Measurements from ENCODE around the gene ADAMTS3.
A peak's percentile ranks its signal among the peaks of the same experiment; 100 is the strongest.

Gene ADAMTS3

DNA sequence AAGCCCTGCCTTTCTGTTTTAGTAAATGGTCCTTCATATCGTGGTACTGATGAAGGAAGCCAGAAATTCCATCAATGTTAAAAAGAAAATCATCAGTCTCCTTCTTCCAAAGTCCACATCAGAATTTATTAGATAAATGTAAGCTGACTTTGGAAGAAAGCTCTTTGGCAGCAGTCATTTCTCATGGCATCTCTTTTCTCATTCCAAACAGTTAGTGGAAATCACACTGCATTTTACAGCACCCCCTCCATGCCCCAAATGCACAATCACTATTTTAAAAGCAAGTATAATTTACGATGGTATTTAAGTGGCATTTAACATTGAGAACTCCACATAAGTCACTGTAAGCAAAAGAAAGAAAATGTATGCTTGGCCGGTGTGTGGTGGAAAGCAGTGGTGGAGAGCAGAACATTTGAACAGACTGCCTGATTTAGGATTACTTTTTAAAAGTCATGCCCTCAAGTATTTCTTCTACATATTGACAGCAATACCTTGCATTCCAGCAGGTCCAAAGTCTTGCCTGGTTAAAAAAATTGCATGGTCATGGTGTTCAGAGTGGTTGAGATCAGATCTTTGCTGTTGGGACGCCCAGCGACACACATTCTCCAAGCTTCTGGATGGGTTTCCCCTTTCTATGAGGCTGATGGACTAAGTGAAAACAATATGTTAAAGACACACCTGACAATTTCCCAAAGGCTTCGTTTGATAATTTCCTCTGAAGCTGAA lies 248.6 kb downstream of the ADAMTS3 start:
- no peaks in the 10 kb centered on the region for H3K27me3 ChIP-seq (ENCODE audit: low read depth)
- H3K4me1 ChIP-seq = peaks cover 4% of the 10 kb centered on the region
- no peak for DNase-seq (ENCODE audit: low spot score in 2 of 2)
- H3K9me3 ChIP-seq = no peaks in the 10 kb centered on the region
- no peak overlapping the region for H3K4me3 ChIP-seq
- in situ Hi-C loops (cut with MboI; ENCODE audit: low sequenced_read_pairs) = loop anchor here (25.0 kb wide), 1 partner anchor 692 kb away; no protein-coding TSS in a partner anchor
- no peaks in the 10 kb centered on the region for H3K36me3 ChIP-seq (replicated peaks)

DNA sequence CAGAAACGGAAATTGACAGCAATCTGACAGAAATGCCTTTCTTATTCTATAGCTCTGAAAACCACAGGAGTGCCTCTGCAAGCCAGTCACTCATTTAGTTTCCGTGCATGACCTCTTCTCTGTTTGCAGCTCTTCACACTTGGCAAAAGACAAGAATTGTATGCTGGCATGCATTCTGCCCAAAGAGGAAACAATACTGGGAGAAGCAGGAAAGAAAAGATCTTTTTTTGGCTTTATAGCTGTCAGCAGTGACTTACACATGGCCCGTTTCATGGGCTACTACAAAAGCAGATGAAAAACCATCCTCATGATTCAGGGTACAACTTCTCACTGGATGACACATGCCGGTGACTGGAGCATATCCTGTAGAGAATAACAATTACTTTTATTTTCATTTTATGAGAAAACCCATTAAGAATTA lies 249.4 kb downstream of the ADAMTS3 start:
- no peaks in the 10 kb centered on the region for H3K36me3 ChIP-seq (replicated peaks)
- no peak overlapping the region for H3K4me3 ChIP-seq
- DNase-seq (ENCODE audit: low spot score in 2 of 2) = no peak
- H3K9me3 ChIP-seq = no peaks in the 10 kb centered on the region
- no peaks in the 10 kb centered on the region for H3K27me3 ChIP-seq (ENCODE audit: low read depth)
- in situ Hi-C loops (cut with MboI; ENCODE audit: low sequenced_read_pairs) = loop anchor here (25.0 kb wide), 1 partner anchor 693 kb away; no protein-coding TSS in a partner anchor
- peaks cover 8% of the 10 kb centered on the region for H3K4me1 ChIP-seq

DNA sequence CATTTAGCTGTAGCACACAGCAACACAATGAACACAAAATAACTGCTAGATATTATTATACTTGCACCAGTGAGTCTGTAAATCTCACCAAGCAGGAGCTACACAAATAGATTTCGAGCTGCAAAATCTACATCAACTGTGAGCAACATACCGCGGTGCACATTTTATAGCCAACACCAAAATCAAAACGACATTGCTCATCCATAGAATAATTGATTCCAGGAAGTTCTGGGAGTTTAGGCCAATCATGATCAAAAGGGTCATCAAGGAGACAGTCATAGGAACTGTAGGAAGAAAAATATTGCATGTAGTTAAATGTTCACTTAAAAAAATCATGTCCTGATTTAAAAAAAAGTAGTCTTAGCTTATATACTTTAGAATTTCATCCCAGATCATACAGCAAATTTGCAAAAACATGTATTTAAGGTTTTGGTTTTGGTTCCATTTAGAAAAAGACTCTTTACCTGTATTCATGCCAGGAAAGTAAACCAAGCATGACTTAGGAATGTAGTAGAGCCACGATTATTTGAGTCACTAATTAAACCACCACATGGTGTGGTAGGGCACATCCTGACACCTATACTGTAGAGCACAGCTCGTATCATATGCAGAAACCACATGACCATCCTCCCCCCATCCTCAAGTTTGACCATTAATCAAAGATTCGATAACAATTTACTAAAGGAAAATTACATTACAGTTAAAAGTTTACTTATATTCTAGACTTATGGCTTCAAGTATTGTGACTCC lies 250.4 kb downstream of the ADAMTS3 start:
- H3K27me3 ChIP-seq (ENCODE audit: low read depth) = no peaks in the 10 kb centered on the region
- DNase-seq (ENCODE audit: low spot score in 2 of 2) = no peak
- H3K36me3 ChIP-seq (replicated peaks) = no peaks in the 10 kb centered on the region
- in situ Hi-C loops (cut with MboI; ENCODE audit: low sequenced_read_pairs) = loop anchor here (25.0 kb wide), 1 partner anchor 694 kb away; no protein-coding TSS in a partner anchor
- no peak overlapping the region for H3K4me3 ChIP-seq
- H3K9me3 ChIP-seq = no peaks in the 10 kb centered on the region
- peaks cover 9% of the 10 kb centered on the region for H3K4me1 ChIP-seq

DNA sequence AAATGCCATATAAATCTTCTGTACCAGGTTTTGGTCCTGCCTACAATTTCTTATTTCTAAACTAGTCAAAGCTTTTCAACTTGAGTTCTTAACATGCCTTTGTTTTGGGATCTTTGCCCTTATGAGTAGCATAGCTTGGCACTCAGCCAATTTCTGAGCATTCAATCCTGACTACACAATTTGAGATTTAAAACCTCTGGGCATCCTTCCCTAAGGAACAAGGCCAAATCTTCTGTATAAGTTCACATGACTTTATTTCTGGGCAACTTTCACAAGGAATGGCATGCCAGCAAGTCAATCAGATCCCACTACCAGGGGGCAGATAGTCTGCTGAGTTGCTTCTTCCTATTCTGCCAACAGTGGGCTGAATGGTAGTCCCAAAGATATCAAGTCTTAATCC lies 254.2 kb downstream of the ADAMTS3 start:
- DNase-seq (ENCODE audit: low spot score in 2 of 2) = peak; percentile 44 to 50
- no peaks in the 10 kb centered on the region for H3K27me3 ChIP-seq (ENCODE audit: low read depth)
- H3K4me3 ChIP-seq = no peak overlapping the region
- no peaks in the 10 kb centered on the region for H3K36me3 ChIP-seq (replicated peaks)
- peaks cover 5% of the 10 kb centered on the region for H3K4me1 ChIP-seq
- H3K9me3 ChIP-seq = no peaks in the 10 kb centered on the region
- in situ Hi-C loops (cut with MboI; ENCODE audit: low sequenced_read_pairs) = loop anchor here (25.0 kb wide), 1 partner anchor 697 kb away; no protein-coding TSS in a partner anchor

DNA sequence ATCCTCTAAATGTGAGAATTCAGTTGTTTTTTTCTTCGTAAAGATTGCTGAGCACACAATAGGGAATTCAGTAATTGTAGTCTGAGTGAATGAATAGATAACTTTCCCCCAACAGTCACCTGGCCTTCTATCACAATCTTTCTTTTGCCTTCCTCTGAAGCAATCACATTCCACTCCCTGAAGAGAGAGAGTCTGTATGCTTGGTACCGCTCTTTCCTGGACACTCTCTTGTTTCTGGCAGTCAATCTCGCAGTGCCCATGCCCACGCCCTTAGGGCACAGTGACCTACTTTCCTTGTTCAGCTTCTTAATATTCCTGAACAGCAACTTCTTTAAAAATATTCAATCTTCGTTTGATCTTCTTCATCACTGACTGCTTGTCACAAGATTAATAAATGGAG lies 255.9 kb downstream of the ADAMTS3 start:
- no peaks in the 10 kb centered on the region for H3K27me3 ChIP-seq (ENCODE audit: low read depth)
- in situ Hi-C loops (cut with MboI; ENCODE audit: low sequenced_read_pairs) = loop anchor here (25.0 kb wide), 1 partner anchor 699 kb away; no protein-coding TSS in a partner anchor
- H3K36me3 ChIP-seq (replicated peaks) = no peaks in the 10 kb centered on the region
- no peak overlapping the region for H3K4me3 ChIP-seq
- H3K4me1 ChIP-seq = peaks cover 5% of the 10 kb centered on the region
- no peaks in the 10 kb centered on the region for H3K9me3 ChIP-seq
- DNase-seq (ENCODE audit: low spot score in 2 of 2) = no peak

DNA sequence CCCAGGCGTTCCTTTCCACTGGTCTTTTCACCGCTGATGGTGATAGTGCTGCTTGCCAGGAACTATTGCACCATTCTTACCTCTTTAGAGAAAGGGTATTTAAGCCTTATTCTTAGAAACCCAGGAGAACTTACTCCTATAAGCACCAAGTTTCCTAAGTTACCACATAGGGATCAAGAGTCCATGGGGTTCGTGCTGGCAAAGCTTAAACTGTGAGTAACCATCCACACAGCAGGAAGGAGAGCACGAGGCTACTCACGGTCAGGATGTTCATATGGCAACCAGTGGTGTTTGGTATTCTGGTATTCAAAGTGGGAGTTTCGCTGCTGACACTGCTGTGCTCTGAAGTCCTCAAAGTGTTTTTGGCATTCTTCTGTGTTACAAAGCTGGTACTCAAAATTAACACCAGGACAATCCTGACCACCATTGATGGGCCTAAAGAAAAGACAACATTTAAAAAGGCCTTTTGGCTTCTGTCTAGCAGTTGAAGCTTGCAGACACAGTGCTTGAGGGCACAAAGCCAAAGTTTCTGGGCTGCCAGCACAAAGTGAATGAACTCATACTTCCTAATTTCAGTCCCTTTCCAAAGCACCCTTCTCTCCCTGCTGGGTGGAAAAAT lies 256.9 kb downstream of the ADAMTS3 start:
- in situ Hi-C loops (cut with MboI; ENCODE audit: low sequenced_read_pairs) = loop anchor here (25.0 kb wide), 1 partner anchor 700 kb away; no protein-coding TSS in a partner anchor
- DNase-seq (ENCODE audit: low spot score in 2 of 2) = no peak
- no peaks in the 10 kb centered on the region for H3K9me3 ChIP-seq
- no peak overlapping the region for H3K4me3 ChIP-seq
- no peaks in the 10 kb centered on the region for H3K36me3 ChIP-seq (replicated peaks)
- H3K4me1 ChIP-seq = peaks cover 5% of the 10 kb centered on the region
- no peaks in the 10 kb centered on the region for H3K27me3 ChIP-seq (ENCODE audit: low read depth)

DNA sequence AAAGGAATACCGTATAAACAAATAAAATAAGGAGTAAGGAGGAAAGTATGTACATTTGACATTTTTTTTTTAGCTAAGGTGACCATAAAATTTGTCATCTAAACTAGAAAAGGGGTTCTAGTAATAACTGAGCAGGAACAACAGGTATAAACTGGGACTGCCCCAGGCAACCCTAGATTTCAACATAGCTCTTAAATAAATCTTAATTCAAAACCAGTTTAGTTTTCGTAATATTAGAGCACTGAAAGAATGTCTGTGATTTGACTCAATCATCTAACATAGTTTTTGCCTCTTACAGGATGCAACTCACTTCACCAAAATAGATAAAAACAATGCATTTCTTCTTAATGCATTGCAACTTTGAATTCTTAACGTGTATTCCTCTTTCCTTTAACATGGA lies 257.7 kb downstream of the ADAMTS3 start:
- DNase-seq (ENCODE audit: low spot score in 2 of 2) = no peak
- in situ Hi-C loops (cut with MboI; ENCODE audit: low sequenced_read_pairs) = loop anchor here (25.0 kb wide), 1 partner anchor 701 kb away; no protein-coding TSS in a partner anchor
- Histone ChIP-seq H3K9me3 (no peaks in the 10 kb centered on the region), H3K4me3 (no peak overlapping the region), H3K36me3 (replicated peaks) (no peaks in the 10 kb centered on the region), H3K4me1 (peaks cover 5% of the 10 kb centered on the region), H3K27me3 (ENCODE audit: low read depth) (no peaks in the 10 kb centered on the region)

DNA sequence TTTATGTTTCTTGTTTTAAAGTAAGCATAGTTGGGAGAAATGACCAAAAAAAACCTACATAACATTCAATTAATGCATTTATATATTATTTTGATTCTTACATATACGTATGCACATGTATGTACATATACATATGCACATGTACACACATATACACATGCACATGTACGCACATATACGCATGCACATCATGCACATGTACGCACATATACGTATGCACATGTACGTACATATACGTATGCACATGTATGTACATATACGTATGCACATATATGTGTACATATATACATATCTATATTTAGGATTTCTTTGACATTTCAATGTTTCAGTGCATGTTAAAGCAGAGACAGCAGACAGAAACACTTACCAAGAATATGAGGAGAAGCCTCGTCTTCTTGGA lies 263.4 kb downstream of the ADAMTS3 start:
- DNase-seq (ENCODE audit: low spot score in 2 of 2) = no peak
- Histone ChIP-seq H3K4me3 (no peak overlapping the region), H3K9me3 (no peaks in the 10 kb centered on the region), H3K4me1 (no peaks in the 10 kb centered on the region), H3K27me3 (ENCODE audit: low read depth) (no peaks in the 10 kb centered on the region), H3K36me3 (replicated peaks) (no peaks in the 10 kb centered on the region)
- in situ Hi-C loops (cut with MboI; ENCODE audit: low sequenced_read_pairs) = loop anchor here (25.0 kb wide), 1 partner anchor 707 kb away; no protein-coding TSS in a partner anchor

DNA sequence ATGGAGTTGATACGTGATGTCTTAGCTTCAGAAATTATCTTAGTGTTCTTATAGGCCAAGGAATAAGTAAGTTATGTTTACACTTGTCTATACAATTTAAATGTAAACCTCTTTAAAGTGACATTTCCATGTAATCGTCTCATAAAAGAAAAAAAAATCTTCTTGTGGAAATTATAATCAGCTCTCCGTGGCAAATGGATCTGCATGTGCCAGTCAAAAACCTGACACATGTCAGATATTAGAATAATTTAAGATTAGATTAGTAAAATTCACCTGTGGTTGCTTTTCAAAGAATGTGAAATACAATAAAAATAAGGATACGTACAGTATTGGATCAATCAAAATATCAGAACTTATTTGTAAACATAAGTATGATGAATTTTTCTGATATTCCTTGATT lies 263.9 kb downstream of the ADAMTS3 start:
- no peaks in the 10 kb centered on the region; the same call in 1 of the 2 replicates for H3K4me1 ChIP-seq
- no peak for DNase-seq (ENCODE audit: low spot score in 2 of 2)
- H3K9me3 ChIP-seq = no peaks in the 10 kb centered on the region
- no peak overlapping the region for H3K4me3 ChIP-seq
- in situ Hi-C loops (cut with MboI; ENCODE audit: low sequenced_read_pairs) = loop anchor here (25.0 kb wide), 1 partner anchor 707 kb away; no protein-coding TSS in a partner anchor
- no peaks in the 10 kb centered on the region for H3K27me3 ChIP-seq (ENCODE audit: low read depth)
- H3K36me3 ChIP-seq (replicated peaks) = no peaks in the 10 kb centered on the region

DNA sequence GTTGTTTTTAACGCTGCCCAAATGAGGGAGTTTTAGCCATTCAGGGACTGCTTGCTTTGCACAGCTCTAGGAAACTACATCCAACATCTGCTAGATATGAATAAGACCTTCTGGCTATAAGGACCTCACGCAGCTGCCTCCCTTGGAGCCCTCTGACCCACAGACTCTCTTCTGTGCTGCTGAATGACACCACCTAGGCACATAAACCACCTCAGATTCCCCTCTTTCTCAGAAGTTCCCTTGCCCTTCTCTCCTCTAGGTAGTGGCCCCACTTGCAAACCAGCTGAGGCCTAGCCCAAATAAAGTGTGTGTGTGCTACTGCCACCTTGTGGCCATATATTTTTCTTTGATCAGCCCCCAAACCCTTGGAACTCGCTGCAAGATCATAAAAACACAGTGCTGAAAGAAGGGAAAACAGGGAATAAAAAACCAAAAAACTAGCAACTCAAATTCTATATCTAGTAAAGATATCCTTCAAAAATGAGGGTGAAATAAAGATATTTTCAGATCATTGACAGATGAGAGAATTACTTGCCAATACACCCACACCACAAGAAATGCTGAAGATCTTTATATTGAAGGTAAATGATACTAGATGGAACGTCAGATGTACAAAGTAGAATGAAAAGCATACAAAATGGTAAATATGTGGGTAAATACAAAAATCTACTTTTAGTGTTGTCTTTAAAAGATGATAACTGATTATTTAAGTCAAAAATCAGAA lies 265.9 kb downstream of the ADAMTS3 start:
- Histone ChIP-seq H3K4me1 (no peaks in the 10 kb centered on the region; the same call in 1 of the 2 replicates), H3K9me3 (no peaks in the 10 kb centered on the region), H3K27me3 (ENCODE audit: low read depth) (no peaks in the 10 kb centered on the region), H3K36me3 (replicated peaks) (no peaks in the 10 kb centered on the region), H3K4me3 (no peak overlapping the region)
- in situ Hi-C loops (cut with MboI; ENCODE audit: low sequenced_read_pairs) = loop anchor here (25.0 kb wide), 1 partner anchor 709 kb away; no protein-coding TSS in a partner anchor
- peak; percentile 37 to 69 for DNase-seq (ENCODE audit: low spot score in 2 of 2)

DNA sequence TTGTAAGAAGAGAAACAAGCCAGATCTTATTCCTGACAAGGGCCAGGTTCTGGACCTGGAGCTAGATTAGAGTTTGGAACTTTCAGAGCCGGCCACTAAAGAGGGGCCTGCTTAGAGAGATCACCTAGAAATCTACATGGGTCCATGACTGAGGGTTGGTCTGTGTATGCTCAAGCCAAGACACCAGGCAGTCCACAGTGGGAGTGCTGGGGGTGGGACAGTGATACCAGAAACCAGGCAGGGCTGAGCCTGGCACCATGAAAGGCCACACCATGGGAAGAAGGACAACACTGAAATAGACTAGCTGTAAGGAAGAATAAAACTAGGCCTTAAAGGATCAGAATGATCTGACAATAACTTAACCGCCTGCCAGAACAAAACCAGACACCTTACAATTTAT lies 267.3 kb downstream of the ADAMTS3 start:
- Histone ChIP-seq H3K9me3 (no peaks in the 10 kb centered on the region), H3K27me3 (ENCODE audit: low read depth) (no peaks in the 10 kb centered on the region), H3K4me3 (no peak overlapping the region), H3K4me1 (no peaks in the 10 kb centered on the region; the same call in 1 of the 2 replicates), H3K36me3 (replicated peaks) (no peaks in the 10 kb centered on the region)
- no peak for DNase-seq (ENCODE audit: low spot score in 2 of 2)
- in situ Hi-C loops (cut with MboI; ENCODE audit: low sequenced_read_pairs) = loop anchor here (25.0 kb wide), 1 partner anchor 711 kb away; no protein-coding TSS in a partner anchor

DNA sequence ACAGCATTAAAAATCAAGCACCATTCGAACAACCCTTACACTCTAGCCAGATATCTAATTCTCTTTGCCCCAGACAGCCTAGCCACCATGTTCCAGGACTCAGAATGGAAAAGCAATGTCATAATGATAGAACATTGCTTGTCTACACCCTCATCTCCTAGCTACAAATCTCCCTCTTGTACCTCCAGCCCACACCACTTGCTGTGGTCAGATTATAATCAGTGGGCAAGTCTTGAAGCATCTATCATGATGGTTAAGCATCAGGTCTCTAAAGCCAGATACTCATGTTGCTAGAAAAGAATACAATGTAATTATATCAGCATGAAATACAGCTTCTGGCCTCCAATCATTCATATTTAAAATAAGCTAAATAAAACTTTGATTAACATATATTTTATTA lies 268.9 kb downstream of the ADAMTS3 start:
- Histone ChIP-seq H3K9me3 (no peaks in the 10 kb centered on the region), H3K4me3 (no peak overlapping the region), H3K4me1 (no peaks in the 10 kb centered on the region; the same call in 1 of the 2 replicates), H3K36me3 (replicated peaks) (no peaks in the 10 kb centered on the region), H3K27me3 (ENCODE audit: low read depth) (no peaks in the 10 kb centered on the region)
- in situ Hi-C loops (cut with MboI; ENCODE audit: low sequenced_read_pairs) = loop anchor here (25.0 kb wide), 1 partner anchor 712 kb away; no protein-coding TSS in a partner anchor
- DNase-seq (ENCODE audit: low spot score in 2 of 2) = peak; percentile 11 to 23

Data from HAP-1 (cell line).